ENCODE results near the gene RWDD1.

RWDD1 gene

DNA sequence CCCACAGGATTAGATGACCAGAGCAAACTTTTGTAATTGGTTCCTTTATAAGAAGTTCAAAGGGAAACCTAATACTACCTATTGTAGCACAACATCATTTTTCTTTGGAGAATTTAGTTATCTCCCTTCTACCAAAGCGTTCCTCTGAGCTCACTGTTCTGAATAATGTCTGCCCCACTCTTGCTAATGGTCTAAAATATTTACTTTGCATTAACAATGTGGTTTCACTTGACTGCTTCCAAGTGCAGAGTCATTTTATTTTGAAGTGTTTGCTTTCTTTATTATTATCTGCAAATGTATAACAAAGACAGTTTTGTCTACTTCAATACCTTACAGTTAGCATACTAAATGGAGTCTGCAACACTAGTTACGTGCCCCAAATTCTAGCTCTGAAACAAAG lies 40.9 kb upstream of the RWDD1 start:
- TF ChIP-seq, protein P1, sequence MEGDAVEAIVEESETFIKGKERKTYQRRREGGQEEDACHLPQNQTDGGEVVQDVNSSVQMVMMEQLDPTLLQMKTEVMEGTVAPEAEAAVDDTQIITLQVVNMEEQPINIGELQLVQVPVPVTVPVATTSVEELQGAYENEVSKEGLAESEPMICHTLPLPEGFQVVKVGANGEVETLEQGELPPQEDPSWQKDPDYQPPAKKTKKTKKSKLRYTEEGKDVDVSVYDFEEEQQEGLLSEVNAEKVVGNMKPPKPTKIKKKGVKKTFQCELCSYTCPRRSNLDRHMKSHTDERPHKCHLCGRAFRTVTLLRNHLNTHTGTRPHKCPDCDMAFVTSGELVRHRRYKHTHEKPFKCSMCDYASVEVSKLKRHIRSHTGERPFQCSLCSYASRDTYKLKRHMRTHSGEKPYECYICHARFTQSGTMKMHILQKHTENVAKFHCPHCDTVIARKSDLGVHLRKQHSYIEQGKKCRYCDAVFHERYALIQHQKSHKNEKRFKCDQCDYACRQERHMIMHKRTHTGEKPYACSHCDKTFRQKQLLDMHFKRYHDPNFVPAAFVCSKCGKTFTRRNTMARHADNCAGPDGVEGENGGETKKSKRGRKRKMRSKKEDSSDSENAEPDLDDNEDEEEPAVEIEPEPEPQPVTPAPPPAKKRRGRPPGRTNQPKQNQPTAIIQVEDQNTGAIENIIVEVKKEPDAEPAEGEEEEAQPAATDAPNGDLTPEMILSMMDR (IDR thresholded peaks at IDR 0.05; ENCODE audit: borderline replicate concordance, insufficient read depth, low read depth, low read length), result no peak
- no peak overlapping the region for H3K4me3 ChIP-seq (ENCODE audit: low read depth, low read length)

DNA sequence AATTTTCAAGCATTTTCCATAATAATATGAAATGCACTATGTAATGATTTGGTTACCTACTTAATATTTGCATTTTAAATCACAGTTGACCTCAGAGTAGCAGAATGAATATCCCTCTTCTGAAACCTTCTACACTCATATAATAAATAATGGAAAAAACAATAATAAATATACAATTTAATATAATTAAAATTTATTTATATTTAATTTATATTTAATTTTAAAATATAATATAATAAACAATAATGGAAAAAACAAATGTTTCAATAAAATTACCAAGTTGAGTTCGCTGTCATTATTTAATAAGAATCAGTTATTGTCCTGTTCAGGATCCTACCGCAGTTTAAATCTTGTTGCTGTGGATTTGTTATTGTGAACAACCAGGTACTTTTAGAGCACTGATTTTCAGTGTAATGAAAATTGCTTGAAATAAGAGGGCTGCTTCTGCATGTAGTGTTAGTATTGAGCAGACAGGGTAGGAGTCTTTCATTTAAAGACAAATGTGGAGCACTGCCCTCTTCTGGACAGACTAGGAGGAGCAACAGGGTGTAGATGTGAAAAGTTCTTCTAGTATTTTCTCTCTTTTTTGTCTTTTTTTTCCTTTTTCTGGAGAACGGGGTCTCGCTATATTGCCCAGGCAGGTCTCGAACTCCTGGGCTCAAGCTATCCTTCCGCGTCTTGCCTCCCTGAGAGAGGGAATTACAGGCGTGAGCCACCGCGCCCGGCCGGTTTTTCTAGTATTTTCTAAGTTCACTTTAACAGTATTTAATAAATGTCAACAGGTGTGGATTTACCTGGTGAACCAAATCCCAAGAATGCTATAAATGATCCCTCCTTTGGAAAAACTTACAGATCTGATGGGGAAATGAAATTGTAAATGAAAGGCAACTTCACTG lies 39.4 kb upstream of the RWDD1 start:
- H3K4me3 ChIP-seq (ENCODE audit: low read depth, low read length), result no peak overlapping the region
- TF ChIP-seq, protein P1 (IDR thresholded peaks at IDR 0.05; ENCODE audit: borderline replicate concordance, insufficient read depth, low read depth, low read length), result peak; percentile 62; the same call in 1 of the 2 replicates

DNA sequence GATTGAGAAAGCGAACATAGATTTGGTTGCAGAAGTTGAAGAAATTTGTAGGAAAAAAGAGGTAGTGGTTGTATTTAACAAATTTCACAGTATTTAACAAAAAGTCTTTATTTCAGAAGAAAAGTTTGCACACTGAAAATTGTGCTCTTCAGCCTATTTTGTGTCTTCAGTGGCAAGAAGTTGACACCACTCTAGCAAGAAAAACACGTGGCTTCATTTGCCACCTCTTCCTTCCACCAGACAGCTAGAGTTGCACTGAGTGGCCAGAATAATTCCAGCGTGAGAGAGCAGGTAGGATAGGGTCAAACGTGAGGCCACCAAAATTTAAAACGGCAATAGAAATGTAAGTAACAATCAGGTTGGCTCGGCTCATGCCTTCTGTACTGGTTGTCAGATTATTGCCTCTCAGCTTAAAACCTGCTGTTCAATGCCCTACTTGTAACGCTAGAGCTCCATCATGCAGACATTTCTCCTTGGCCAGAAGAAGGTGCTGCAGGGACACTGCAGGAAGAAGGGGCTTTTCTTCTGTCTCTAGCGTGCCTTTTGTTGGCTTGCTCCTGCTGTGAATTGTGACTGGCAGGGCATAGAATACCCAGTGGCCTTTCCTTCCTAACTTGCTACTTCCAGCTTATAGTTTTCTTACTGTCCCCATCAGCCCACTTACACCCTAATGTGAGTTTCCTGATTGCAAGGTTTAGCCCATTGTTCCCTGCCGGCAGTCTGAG lies 37.9 kb upstream of the RWDD1 start:
- H3K4me3 ChIP-seq (ENCODE audit: low read depth, low read length), result no peak overlapping the region
- TF ChIP-seq, protein P1 (IDR thresholded peaks at IDR 0.05; ENCODE audit: borderline replicate concordance, insufficient read depth, low read depth, low read length), result no peak

DNA sequence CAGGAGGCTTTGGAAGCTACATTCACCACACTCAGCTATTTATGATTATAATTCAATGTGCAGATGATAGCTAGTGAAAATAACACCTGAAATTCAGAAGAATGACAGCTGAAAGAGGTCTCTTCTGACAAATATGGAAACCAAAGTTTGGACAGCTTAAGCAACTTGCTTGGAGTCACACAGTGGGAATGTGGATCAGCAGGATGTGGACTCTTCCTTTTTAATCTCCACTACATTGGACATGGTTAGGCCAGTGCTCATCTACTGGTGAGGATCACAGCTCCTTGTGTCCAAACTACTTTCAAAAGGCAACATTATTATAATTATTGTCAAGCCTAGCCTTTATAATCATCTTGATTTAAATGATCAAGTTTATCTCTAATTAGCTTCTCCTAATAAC lies 36.2 kb upstream of the RWDD1 start:
- H3K4me3 ChIP-seq (ENCODE audit: low read depth, low read length), result no peak overlapping the region
- TF ChIP-seq, protein P1 (IDR thresholded peaks at IDR 0.05; ENCODE audit: borderline replicate concordance, insufficient read depth, low read depth, low read length), result no peak

DNA sequence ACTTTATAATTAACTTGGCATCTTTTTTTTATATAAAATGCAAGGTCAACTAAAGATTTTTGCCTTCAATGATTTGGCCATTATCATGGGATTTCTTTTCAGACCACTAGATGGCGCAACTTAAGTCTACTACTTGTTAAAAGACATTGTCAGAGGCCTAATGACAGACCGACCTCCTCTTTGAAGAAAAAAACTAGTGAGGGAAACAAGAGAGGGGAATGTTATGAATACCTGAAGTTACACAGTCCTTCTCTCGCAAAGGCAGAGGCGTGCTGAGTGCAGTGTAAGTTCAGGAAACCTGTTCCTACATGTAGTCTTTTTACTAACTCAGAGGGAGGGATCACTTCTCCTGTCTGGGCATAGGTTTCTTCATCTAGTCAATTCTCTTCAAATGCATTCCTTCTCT lies 35.1 kb upstream of the RWDD1 start:
- no peak overlapping the region for H3K4me3 ChIP-seq (ENCODE audit: low read depth, low read length)
- TF ChIP-seq, protein P1 (IDR thresholded peaks at IDR 0.05; ENCODE audit: borderline replicate concordance, insufficient read depth, low read depth, low read length), result peak; percentile 46; the same call in 1 of the 2 replicates

DNA sequence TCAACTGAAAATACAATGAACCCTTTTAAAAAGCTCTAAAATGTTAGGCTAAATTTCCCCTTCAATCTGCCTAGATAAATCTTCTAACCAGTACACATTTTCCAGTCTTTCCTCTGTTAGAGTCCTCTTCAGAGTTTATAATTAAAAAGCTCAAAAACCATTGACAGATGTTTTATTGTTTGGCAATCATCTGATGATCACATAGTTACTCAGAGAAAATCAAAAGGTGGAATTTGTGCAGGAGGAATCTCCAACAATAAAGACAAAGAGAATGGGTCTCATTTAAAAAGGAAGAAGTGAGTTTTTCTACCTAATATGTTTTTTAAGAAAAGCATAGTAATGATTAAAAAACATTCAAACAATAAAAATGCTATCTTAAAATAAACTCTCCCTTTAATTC lies 28.9 kb upstream of the RWDD1 start:
- TF ChIP-seq, protein P1 (IDR thresholded peaks at IDR 0.05; ENCODE audit: borderline replicate concordance, insufficient read depth, low read depth, low read length), result no peak
- H3K4me3 ChIP-seq (ENCODE audit: low read depth, low read length), result no peak overlapping the region

All from GM12875 (cell line).